Mucosa of stomach (tissue), 1 donor: Measurements from ENCODE around the gene RPS3A.
A peak's percentile ranks its signal among the peaks of the same experiment; 100 is the strongest.
"Not testable (repeated sequence)": the region's sequence is repeated elsewhere in the genome, so short reads cannot be mapped to it uniquely, and the experiment has no call there.

Experiments used
- H3K27me3 ChIP-seq: one replicate; pipeline ENCODE4 v1.7.0; 2013; ENCODE audit warnings: mild to moderate bottlenecking, low read length; ENCODE audit not compliant: control insufficient read depth, insufficient read depth
- H3K36me3 ChIP-seq: one replicate; pipeline ENCODE4 v1.7.0; 2013; ENCODE audit warnings: low read length; ENCODE audit not compliant: control insufficient read depth, insufficient read depth
- H3K4me1 ChIP-seq: one replicate; pipeline ENCODE4 v1.7.0; 2013; ENCODE audit warnings: mild to moderate bottlenecking, low read length; ENCODE audit not compliant: control insufficient read depth, insufficient read depth
- H3K4me3 ChIP-seq: one replicate; pipeline ENCODE4 v1.7.0; 2013; ENCODE audit warnings: low read length
- H3K9ac ChIP-seq: one replicate; pipeline ENCODE4 v1.7.0; 2013; ENCODE audit warnings: mild to moderate bottlenecking, low read length, moderate library complexity
- H3K9me3 ChIP-seq: one replicate; pipeline ENCODE4 v1.7.0; 2013; ENCODE audit warnings: mild to moderate bottlenecking, low read length, moderate library complexity; ENCODE audit not compliant: control insufficient read depth
- donor health status: Pancreatic carcinoma.

The RPS3A gene

DNA sequence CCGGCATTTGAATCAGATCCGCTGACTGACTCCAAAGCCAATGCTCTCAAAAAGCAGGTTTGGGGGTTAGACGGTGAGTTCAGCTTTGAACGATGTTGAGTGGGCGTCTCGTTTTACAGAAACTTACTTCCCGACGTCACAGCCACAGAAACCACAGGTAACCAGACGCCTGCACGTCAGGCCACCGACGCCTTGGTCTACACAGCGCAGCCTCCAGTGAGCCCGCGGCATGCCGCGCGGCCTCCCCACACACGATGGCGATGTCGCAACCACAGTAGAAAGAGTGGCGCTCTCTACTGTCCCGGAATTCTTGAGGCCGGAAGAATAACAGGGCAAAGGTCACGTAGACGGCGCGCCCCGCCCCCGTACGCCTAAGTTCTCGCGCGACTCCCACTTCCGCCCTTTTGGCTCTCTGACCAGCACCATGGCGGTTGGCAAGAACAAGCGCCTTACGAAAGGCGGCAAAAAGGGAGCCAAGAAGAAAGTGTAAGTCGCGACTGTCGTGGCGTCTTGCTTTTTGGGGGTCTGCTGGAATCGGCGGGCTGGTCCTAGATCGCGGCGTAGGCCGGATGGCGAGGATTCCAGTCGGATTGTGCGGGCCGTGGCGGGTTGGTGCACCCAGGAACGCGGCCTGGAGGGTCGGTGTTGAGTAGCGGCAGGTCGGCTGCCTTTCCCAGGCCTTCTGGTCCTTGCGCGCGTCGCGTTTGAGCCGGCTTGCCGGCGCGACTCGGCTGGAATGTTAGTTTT is at the start of gene RPS3A:
RPS3A (plus strand) TSS at position 400 of the 747 bp plus-strand sequence; CDS start at position 425, 25 bp downstream.
- Histone ChIP-seq H3K9ac (peak within 1 kb of the TSS; percentile 89), H3K4me3 (peak within 1 kb of the TSS; percentile 82), H3K27me3 (no peaks in the 10 kb centered on the region), H3K9me3 (no peaks in the 10 kb centered on the region), H3K36me3 (no peaks in the 10 kb centered on the region), H3K4me1 (peaks cover 17% of the 10 kb centered on the region)

DNA sequence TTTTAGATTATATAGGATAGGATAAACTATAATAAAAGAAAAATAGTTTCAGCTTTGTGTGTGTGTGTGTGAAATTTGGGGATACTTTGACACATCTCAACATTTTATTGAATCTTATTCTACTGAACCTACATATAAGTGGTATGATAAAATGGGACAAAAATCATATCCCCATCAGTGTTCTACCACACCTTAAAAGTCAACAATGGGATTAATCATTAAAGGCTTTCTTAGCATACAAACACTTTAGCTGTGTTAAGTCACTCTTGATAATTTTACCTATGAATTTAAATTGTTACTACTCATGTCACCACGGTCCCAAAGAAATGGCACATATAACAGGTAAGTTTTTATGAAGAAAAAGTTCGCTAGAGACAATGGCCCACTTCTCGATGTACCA is 46.6 kb upstream of the RPS3A start:
- Histone ChIP-seq H3K9me3 (no peaks in the 10 kb centered on the region), H3K9ac (no peak overlapping the region), H3K4me1 (peaks cover 19% of the 10 kb centered on the region), H3K36me3 (no peaks in the 10 kb centered on the region), H3K27me3 (no peaks in the 10 kb centered on the region), H3K4me3 (no peak overlapping the region)

DNA sequence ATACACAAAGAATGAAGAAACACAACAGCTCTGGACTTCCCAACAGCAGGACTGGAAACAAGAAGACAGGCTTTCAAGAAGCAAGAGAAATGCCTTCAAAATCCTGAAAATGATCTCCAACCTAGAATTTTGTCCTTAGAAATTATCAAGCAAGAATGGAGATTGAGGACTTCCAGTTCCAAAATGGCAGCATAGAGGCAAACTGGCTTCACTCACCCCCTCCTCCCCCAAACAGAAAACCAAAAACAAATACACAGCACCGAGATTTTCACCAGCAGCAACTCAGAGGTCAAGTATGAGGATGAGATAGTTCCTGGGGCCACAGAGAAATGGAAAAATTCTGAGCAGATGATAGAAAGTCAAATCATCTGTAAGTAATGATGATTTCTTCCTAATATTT is 43.9 kb upstream of the RPS3A start:
- peaks cover 19% of the 10 kb centered on the region for H3K4me1 ChIP-seq
- H3K9me3 ChIP-seq = no peaks in the 10 kb centered on the region
- no peak overlapping the region for H3K9ac ChIP-seq
- no peak overlapping the region for H3K4me3 ChIP-seq
- H3K36me3 ChIP-seq = no peaks in the 10 kb centered on the region
- no peaks in the 10 kb centered on the region for H3K27me3 ChIP-seq

DNA sequence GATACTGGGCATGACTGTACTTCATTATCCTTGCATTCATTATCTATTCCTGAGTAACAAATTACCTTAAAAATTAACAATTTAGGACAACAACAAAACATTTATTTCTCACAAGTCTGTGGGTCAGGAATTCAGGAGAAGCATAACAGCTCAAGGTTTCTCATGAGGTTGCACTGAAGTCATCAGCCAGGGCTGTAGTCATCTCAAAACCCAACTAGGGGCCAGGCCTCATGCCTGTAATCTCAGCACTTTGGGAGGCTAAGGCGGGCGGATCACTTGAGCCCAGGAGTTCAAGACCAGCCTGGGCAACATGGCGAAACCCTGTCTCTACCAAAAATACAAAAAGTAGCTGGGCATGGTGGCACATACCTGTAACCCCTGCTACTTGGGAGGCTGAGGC is 36.3 kb upstream of the RPS3A start:
- H3K36me3 ChIP-seq, H3K9ac ChIP-seq, H3K9me3 ChIP-seq, H3K4me3 ChIP-seq, H3K27me3 ChIP-seq, H3K4me1 ChIP-seq: not testable (repeated sequence)

DNA sequence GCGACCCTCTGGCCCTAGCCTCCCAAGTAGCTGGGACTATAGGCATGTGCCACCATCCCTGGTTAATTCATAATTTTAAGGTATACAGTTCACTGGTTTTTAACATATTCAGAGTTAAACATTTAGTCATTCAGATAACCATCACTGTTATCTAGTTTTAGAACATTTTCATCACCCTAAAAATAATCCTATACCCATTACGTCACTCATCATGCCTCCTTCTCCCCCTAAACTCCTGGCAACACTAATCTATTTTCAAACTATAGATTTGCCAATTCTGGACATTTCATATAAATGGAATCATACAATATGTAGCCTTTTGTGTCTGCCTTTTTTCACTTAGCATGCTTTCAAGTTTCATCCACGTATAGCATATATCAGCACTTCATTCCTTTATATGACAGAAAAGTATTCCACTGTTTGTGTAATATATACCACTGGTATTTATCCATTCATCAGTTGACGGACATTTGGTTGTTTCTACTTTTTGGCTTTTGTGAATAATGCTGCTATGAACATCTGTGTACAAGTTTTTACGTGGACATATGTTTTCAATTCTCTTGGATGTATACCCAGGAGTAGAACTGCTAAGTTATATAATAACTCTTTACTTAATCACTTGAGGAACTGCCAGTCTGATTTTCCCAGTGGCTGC is 32.0 kb upstream of the RPS3A start:
- H3K4me1 ChIP-seq = no peaks in the 10 kb centered on the region
- H3K9me3 ChIP-seq = no peaks in the 10 kb centered on the region
- no peaks in the 10 kb centered on the region for H3K36me3 ChIP-seq

DNA sequence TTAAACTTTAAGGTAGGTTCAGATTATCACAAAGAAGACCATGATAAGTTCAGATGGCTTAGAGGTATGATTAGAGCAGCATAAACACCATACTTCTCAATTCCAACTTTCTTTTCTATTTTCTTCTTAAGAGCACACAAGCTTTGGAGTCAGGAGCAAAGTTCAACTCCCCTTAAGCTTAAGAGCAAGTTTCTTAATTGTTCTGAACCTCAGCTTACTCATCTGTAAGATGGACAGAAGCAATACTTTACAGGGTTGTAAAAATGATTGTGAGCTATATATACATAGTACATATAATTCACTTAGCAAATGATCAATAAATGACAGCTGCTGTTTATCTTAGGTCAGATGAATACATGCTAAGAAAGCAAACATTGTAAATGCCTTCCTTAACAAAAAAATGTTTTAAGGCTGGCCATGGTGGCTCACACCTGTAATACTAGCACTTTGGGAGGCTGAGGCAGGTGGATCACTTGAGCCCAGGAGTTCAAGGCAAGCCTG is 25.0 kb upstream of the RPS3A start:
- no peak overlapping the region for H3K9ac ChIP-seq
- no peaks in the 10 kb centered on the region for H3K4me1 ChIP-seq
- no peaks in the 10 kb centered on the region for H3K9me3 ChIP-seq
- no peak overlapping the region for H3K4me3 ChIP-seq
- no peaks in the 10 kb centered on the region for H3K27me3 ChIP-seq
- H3K36me3 ChIP-seq = no peaks in the 10 kb centered on the region

More for the DNA sequence above, 32.0 kb upstream of the RPS3A start:
- Histone ChIP-seq H3K4me3 (no peak overlapping the region), H3K9ac (no peak overlapping the region), H3K27me3 (no peaks in the 10 kb centered on the region)

DNA sequence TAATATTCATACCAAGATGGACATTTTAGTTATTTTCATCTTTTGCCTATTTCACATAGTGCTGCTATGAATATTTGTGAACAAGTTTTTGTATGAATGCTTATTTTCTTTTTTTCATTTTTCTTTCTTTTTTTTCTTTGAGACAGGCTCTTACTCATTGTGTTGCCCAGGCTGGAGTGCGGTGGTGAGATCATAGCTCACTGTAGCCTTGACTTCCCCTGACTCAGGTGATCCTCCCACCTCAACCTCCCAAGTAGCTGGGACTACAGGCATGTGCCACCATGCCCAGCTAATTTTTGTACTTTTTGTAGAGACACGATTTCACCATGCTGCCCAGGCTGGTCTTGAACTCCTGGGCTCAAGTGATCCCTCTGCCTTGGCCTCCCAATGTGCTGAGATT is 21.4 kb upstream of the RPS3A start:
- not testable (repeated sequence) for H3K27me3 ChIP-seq, H3K4me3 ChIP-seq, H3K9ac ChIP-seq, H3K9me3 ChIP-seq, H3K36me3 ChIP-seq, H3K4me1 ChIP-seq

DNA sequence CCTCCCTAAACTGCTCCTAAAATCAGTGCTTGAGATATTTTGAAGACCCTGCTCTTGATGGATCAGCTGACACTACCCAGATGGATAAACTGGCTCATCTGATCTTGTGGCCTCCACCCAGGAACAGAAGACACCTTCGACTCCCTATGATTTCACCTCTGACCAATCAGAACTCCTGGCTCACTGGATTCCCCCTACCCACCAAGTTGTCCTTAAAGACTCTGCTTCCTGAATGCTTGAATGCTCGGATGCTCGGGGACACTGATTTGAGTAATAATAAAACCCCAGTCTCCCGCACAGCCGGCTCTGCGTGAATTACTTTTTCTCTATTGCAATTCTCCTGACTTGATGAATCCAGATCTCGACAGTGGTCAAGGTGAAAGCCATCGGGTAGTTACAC is 12.0 kb upstream of the RPS3A start:
- Histone ChIP-seq H3K36me3 (no peaks in the 10 kb centered on the region), H3K9me3 (no peaks in the 10 kb centered on the region), H3K4me3 (no peak overlapping the region), H3K27me3 (no peaks in the 10 kb centered on the region), H3K9ac (no peak overlapping the region), H3K4me1 (no peaks in the 10 kb centered on the region)

DNA sequence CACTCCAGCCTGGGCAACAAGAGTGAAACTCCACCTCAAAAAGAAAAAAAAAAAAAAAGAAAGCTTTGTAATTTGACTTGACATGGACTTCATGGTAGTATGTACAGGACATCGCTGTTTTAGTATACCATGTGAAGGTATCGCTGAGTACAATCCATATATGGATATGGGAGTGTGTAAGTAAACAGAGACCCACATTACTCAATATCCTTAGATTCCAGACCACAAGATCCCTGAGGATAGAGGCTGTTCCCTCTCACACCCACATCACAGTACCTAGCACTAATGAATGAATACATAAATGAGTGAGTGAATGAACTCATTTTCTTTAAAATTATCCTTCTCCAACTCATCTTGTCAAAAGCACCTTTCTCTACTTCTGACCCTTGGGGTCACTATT is 8.4 kb upstream of the RPS3A start:
- H3K36me3 ChIP-seq = no peaks in the 10 kb centered on the region
- H3K4me1 ChIP-seq = peaks cover 6% of the 10 kb centered on the region
- no peaks in the 10 kb centered on the region for H3K9me3 ChIP-seq
- no peak overlapping the region for H3K9ac ChIP-seq
- H3K4me3 ChIP-seq = no peak overlapping the region
- H3K27me3 ChIP-seq = no peaks in the 10 kb centered on the region

DNA sequence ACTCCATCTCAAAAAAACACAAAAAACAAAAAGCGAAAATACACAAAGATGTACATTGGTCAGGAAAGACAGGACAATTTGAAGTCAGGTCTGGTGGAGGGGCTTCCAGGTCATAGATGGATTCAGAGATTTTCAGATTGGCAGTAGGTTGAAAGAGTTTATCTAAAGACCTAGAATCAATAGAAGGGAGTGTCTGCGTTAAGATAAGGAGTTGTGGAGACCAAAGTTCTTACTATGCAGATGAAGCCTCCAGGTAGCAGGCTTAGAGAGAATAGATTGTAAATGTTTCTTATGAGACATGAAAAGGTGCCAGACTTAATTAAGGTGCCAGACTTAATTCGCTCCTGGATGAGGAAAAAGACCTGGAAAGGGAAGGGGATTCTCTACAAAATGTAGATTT is 6.9 kb upstream of the RPS3A start:
- Histone ChIP-seq H3K4me1 (peaks cover 6% of the 10 kb centered on the region), H3K4me3 (no peak overlapping the region), H3K27me3 (no peaks in the 10 kb centered on the region), H3K9me3 (no peaks in the 10 kb centered on the region), H3K36me3 (no peaks in the 10 kb centered on the region), H3K9ac (no peak overlapping the region)

DNA sequence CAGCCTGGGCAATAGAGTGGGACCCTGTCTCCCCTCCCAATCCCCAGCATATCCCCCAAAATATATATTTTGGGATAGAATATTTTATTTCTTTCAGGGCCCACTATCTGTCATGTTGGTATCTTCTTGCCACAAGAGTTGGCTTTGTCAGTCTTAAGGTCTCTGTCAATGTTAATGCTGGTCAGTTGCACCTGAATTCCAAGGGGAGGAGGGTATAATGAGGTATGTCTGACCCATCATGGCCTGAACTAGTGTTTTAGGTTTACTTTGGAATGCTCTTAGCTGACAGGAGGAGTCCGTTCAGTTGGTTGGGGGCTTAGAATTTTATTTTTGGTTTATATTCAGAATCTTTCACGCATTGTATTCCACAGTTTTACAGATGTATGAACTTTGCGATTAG is 6.2 kb upstream of the RPS3A start:
- no peak overlapping the region for H3K4me3 ChIP-seq
- H3K9ac ChIP-seq = no peak overlapping the region
- H3K36me3 ChIP-seq = no peaks in the 10 kb centered on the region
- no peaks in the 10 kb centered on the region for H3K27me3 ChIP-seq
- H3K4me1 ChIP-seq = peaks cover 6% of the 10 kb centered on the region
- H3K9me3 ChIP-seq = no peaks in the 10 kb centered on the region

DNA sequence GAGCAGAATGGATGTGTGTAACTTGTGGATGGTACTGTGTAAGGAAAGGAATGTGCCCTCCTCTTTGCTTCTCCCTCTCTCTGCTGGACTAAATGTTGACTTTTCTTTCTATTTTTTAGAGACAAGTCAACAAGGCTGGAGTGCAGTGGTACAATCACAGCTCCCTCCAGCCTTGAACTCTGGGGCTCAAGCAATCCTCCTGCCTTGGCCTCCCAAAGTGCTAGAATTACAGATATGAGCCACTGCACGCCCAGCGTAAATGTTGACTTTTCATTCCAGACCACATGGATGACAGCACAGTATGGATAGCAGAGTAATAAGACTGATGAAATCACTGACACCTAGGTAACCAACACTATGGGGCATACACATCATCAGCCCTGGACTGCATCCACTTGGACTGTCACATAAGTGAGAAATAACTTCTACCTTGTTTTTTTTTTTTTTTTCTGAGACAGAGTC is 5.1 kb upstream of the RPS3A start:
- Histone ChIP-seq H3K4me1 (peaks cover 13% of the 10 kb centered on the region), H3K36me3 (no peaks in the 10 kb centered on the region), H3K9ac (no peak overlapping the region), H3K27me3 (no peaks in the 10 kb centered on the region), H3K4me3 (no peak overlapping the region), H3K9me3 (no peaks in the 10 kb centered on the region)
